Adrenal gland (tissue), 12 donors: Measurements from ENCODE around the gene RC3H1. TPM values are rescaled to one million over a fixed set of nuclear protein-coding genes. Genes with fewer than 3 reads are reported as not detected.

Experiments used
- DNase-seq, 7 donors: peaks; one replicate each; pipeline ENCODE4 v3.0.0-alpha.2; 2019 to 2020
- H3K27ac ChIP-seq, 5 donors: fragments of 200-600 bp; sonication (generic) in 4 of 5; 1 replicate in 3 of 5; 2 replicates in 2 of 5; pipeline versions ENCODE4 v1.5.1 to v1.8.0; 2016 to 2020; ENCODE audit warnings: mild to moderate bottlenecking in 1 of 5
- H3K27me3 ChIP-seq: fragments of 200-600 bp; 2 replicates; pipeline ENCODE4 v1.8.0; 2021
- H3K36me3 ChIP-seq, 2 donors: fragments of 200-600 bp; replicated peaks in 1 of 2; 1 replicate in 1 of 2; 2 replicates in 1 of 2; pipeline versions ENCODE4 v1.5.1 to v1.8.0; 2018 to 2022
- H3K4me1 ChIP-seq, 2 donors: fragments of 200-600 bp; replicated peaks in 1 of 2; 1 replicate in 1 of 2; 2 replicates in 1 of 2; pipeline versions ENCODE4 v1.5.1 to v1.8.0; 2018 to 2021
- H3K4me3 ChIP-seq, 4 donors: fragments of 200-600 bp; sonication (generic) in 3 of 4; one replicate each; pipeline ENCODE4 v1.5.1; 2016 to 2018
- H3K9me3 ChIP-seq, 3 donors: fragments of 200-600 bp; sonication (generic) in 1 of 3; replicated peaks in 1 of 3; 1 replicate in 2 of 3; 2 replicates in 1 of 3; pipeline versions ENCODE4 v1.5.1 to v1.8.0; 2016 to 2021
- CTCF ChIP-seq, 6 experiments: fragments of 450-650 bp in 4 of 6; fragments of 200-600 bp in 2 of 6; sonication (generic) in 1 of 6; IDR thresholded peaks; 1 replicate in 5 of 6; 2 replicates in 1 of 6; pipeline versions ENCODE4 v1.5.1 to v1.8.0; 2016 to 2021; ENCODE audit warnings: antibody characterized with exemption in 6 of 6, mild to moderate bottlenecking in 2 of 6, moderate library complexity in 1 of 6
- POLR2A ChIP-seq, 2 donors: fragments of 450-650 bp; IDR thresholded peaks; one replicate each; pipeline ENCODE4 v1.6.1; 2017; ENCODE audit warnings: antibody characterized with exemption in 2 of 2, mild to moderate bottlenecking in 2 of 2, moderate library complexity in 1 of 2
- WGBS, 4 donors: extraction: QIAGEN DNeasy Blood & Tissue Kit in 2 of 4; methylation state at CpG; one replicate each; pipeline versions ENCODE4 v1.1.5 to v1.1.7; 2013 to 2017; 5-methylcytosine and 5-hydroxymethylcytosine counted together
- intact Hi-C, 2 donors: fragments of 100-400 bp; cut with DNase I; formaldehyde crosslinking; loops; one replicate each; pipeline versions ENCODE4 v1.14.1 to v1.15.0; 2022 to 2023
- polyA plus RNA-seq, 3 donors: library from polyadenylated mRNA; stranded (reverse); fragments of 200-250 nt in 2 of 3; fragments of 350-450 nt in 1 of 3; fragmentation: Illumina TruSeq in 1 of 3; extraction: RNeasy Lipid Tissue Mini Kit (QIAGEN cat#74804) in 1 of 3; gene quantifications; one replicate each; pipeline ENCODE4 v1.2.3, GENCODE V29; 2013 to 2014
- total RNA-seq, 9 donors: library from RNA; depleted of rRNA in 4 of 9; stranded (reverse); fragments of >200 nt in 4 of 9; fragments of 120-200 nt in 1 of 9; fragmentation: NEBNext Ultra II Directional in 1 of 9; extraction: Animal tissue kit (Norgen Biotek cat#: 25700) in 1 of 9; gene quantifications; one replicate each; pipeline versions ENCODE4 v1.1.0 to v1.2.4, GENCODE V29; 2013 to 2023
- donor health status: healthy with polysubstance abuse.
- donor health status: Bipolar disorder and iron deficiency.
- donor health status: DM: yes; HTN: yes; CAD: no.
- donor health status: DM: no; HTN: no; CAD: no.
- donor health status: DM: no; HTN: no; CAD: no.
- donor health status: DM: yes; HTN: yes; CAD: no.

The RC3H1 gene
- total and polyA plus RNA-seq, 12 donors, result 3.6 to 36.2 (median 23.9) TPM

- WGBS, 4 donors, result 40 to 42% (median 41%) methylated on average over 4 of the region's 4 CpGs
- intact Hi-C loops, result no loop called here
- H3K27ac ChIP-seq, result peak overlapping the region in 4 of 5 donors; percentile 85 to 92 (median 91)
These were observed 770 bp upstream of the RC3H1 start for GRCh38 chr1:174022976-174023277.

GRCh38 chr1:174021591-174022079, 522 bp downstream of the RC3H1 start:
- intact Hi-C loops, result no loop called here
- peak overlapping the region; percentile 13 to 90 (median 68) for H3K4me3 ChIP-seq
- TF ChIP-seq CTCF (IDR thresholded peaks at IDR 0.05) (no peak), POLR2A (IDR thresholded peaks at IDR 0.05) (no peak)
- H3K27me3 ChIP-seq, result no peaks in the 10 kb centered on the region
- no peaks in the 10 kb centered on the region for H3K36me3 ChIP-seq
- H3K9me3 ChIP-seq, result no peaks in the 10 kb centered on the region
- DNase-seq, result peak; percentile 37 to 65 (median 55)
- H3K27ac ChIP-seq, result peak overlapping the region in 4 of 5 donors; percentile 85 to 92 (median 91)
- H3K4me1 ChIP-seq, result peaks cover 10 to 46% of the 10 kb centered on the region in 2 donors
- 0 to 1% (median 0%) methylated on average over 10 to 36 of the region's 36 CpGs for WGBS, 4 donors

More at GRCh38 chr1:174022976-174023277, 770 bp upstream of the RC3H1 start:
- Histone ChIP-seq H3K9me3 (no peaks in the 10 kb centered on the region), H3K36me3 (no peaks in the 10 kb centered on the region), H3K4me1 (peaks cover 10 to 33% of the 10 kb centered on the region in 2 donors), H3K4me3 (peak overlapping the region in 3 of 4 donors; percentile 58 to 90 (median 77)), H3K27me3 (no peaks in the 10 kb centered on the region)
- TF ChIP-seq CTCF (IDR thresholded peaks at IDR 0.05) (no peak), POLR2A (IDR thresholded peaks at IDR 0.05) (no peak)
- DNase-seq, result no peak

- H3K4me1 ChIP-seq, result peaks cover 10 to 58% of the 10 kb centered on the region in 2 donors
- no peaks in the 10 kb centered on the region for H3K9me3 ChIP-seq
- no peaks in the 10 kb centered on the region for H3K27me3 ChIP-seq
- no peak for DNase-seq
- WGBS, 4 donors, result 46 to 55% (median 50%) methylated on average over 2 of the region's 2 CpGs
- TF ChIP-seq CTCF (IDR thresholded peaks at IDR 0.05) (no peak), POLR2A (IDR thresholded peaks at IDR 0.05) (no peak)
- H3K4me3 ChIP-seq, result no peak overlapping the region
- no peak overlapping the region for H3K27ac ChIP-seq
- no peaks in the 10 kb centered on the region for H3K36me3 ChIP-seq
- intact Hi-C loops, result no loop called here
These were observed 3.6 kb downstream of the RC3H1 start for GRCh38 chr1:174018565-174018964.

- Histone ChIP-seq H3K27me3 (no peaks in the 10 kb centered on the region), H3K36me3 (no peaks in the 10 kb centered on the region), H3K4me1 (peaks cover 10 to 57% of the 10 kb centered on the region in 2 donors), H3K4me3 (no peak overlapping the region), H3K9me3 (no peaks in the 10 kb centered on the region), H3K27ac (no peak overlapping the region)
- intact Hi-C loops, result no loop called here
- WGBS, 4 donors, result 49 to 64% (median 55%) methylated on average over 2 of the region's 2 CpGs
- no peak for DNase-seq
- no peak for TF ChIP-seq POLR2A (IDR thresholded peaks at IDR 0.05)
- TF ChIP-seq CTCF (IDR thresholded peaks at IDR 0.05), result no peak
These were observed 4.8 kb downstream of the RC3H1 start for GRCh38 chr1:174017231-174017970.
